HS-5 (cell line): ENCODE measurements around the gene RNASE7.

Source experiments
- DNase-seq: peaks from one replicate; pipeline ENCODE4 v3.0.0-alpha.2; 2012; ENCODE audit warnings: low read depth

RNASE7 gene

GRCh38 chr14:21043387-21043973 is 1.3 kb downstream of the RNASE7 start:
- DNase-seq: no peak

GRCh38 chr14:21043974-21044618 is 1.9 kb downstream of the RNASE7 start:
- DNase-seq: no peak

- no peak for DNase-seq
Measured at GRCh38 chr14:21047378-21047781, 5.2 kb downstream of the RNASE7 start.

GRCh38 chr14:21048638-21049037 is 6.5 kb downstream of the RNASE7 start:
- DNase-seq: no peak

- no peak for DNase-seq
Measured at GRCh38 chr14:21049271-21049673, 7.1 kb downstream of the RNASE7 start.

GRCh38 chr14:21050597-21050996 is 8.4 kb downstream of the RNASE7 start:
- DNase-seq: no peak

GRCh38 chr14:21053184-21054122 is 11.3 kb downstream of the RNASE7 start:
- DNase-seq: no peak

- no peak for DNase-seq
Measured at GRCh38 chr14:21054123-21054767, 12.1 kb downstream of the RNASE7 start.

- no peak for DNase-seq
Measured at GRCh38 chr14:21054768-21055145, 12.6 kb downstream of the RNASE7 start.

GRCh38 chr14:21055432-21056117 is 13.4 kb downstream of the RNASE7 start:
- no peak for DNase-seq

GRCh38 chr14:21056520-21057163 is 14.5 kb downstream of the RNASE7 start:
- no peak for DNase-seq

GRCh38 chr14:21057803-21058675 is 15.9 kb downstream of the RNASE7 start, which contains the start of gene RNASE8:
RNASE8 (plus strand) TSS chr14:21057822; CDS start chr14:21057893, 71 bp downstream.
- DNase-seq: no peak

GRCh38 chr14:21058903-21059302 is 16.7 kb downstream of the RNASE7 start:
- no peak for DNase-seq

GRCh38 chr14:21059842-21060613 is 17.9 kb downstream of the RNASE7 start:
- no peak for DNase-seq

- DNase-seq: no peak
Measured at GRCh38 chr14:21060614-21061346, 18.6 kb downstream of the RNASE7 start.

GRCh38 chr14:21061347-21061668 is 19.1 kb downstream of the RNASE7 start:
- no peak for DNase-seq

GRCh38 chr14:21063479-21063878 is 21.3 kb downstream of the RNASE7 start:
- DNase-seq: no peak

GRCh38 chr14:21066882-21067502 is 24.8 kb downstream of the RNASE7 start:
- DNase-seq: no peak
